Caco-2 (cell line): ENCODE measurements around the gene MOV10. TPM values are rescaled to one million over a fixed set of nuclear protein-coding genes. Genes with fewer than 3 reads are reported as not detected.

Experiments used
- BruUV-seq: library from RNA; stranded (reverse); fragments of 400-500 nt; replicated peaks from 2 replicates; lab custom pipeline; 2021; lab: Mats Ljungman, UMichigan
- CTCF ChIA-PET: fragments of 300-600 bp; sonication (Branson Sonifier 250); formaldehyde crosslinking; loops from one replicate; lab custom pipeline; 2022; ENCODE audit warnings: antibody characterized with exemption; lab: Charles Lee
- POLR2A ChIA-PET: fragments of 300-600 bp; sonication (Branson Sonifier 250); formaldehyde crosslinking; loops from one replicate; lab custom pipeline; 2022; ENCODE audit warnings: antibody characterized with exemption; lab: Charles Lee
- DNase-seq, 2 experiments: peaks; one replicate each; pipeline versions ENCODE4 v3.0.0 to v3.0.0-alpha.2; 2020 to 2022
- H3K27me3 ChIP-seq: replicated peaks from 2 replicates; pipeline ENCODE4 v1.6.0; 2011; ENCODE audit warnings: low read length; ENCODE audit not compliant: control insufficient read depth, insufficient read depth
- H3K36me3 ChIP-seq: 2 replicates; pipeline ENCODE4 v1.5.1; 2011; ENCODE audit warnings: low read length; ENCODE audit not compliant: control insufficient read depth, insufficient read depth
- H3K4me1 ChIP-seq: fragments of 250-450 bp; sonication (Bioruptor Pico); 2 replicates; pipeline ENCODE4 v1.5.1; 2020; ENCODE audit warnings: mild to moderate bottlenecking
- H3K4me3 ChIP-seq: 2 replicates; pipeline ENCODE4 v1.5.1; 2011; ENCODE audit warnings: low read depth, mild to moderate bottlenecking, control low read depth, low read length
- H3K9me3 ChIP-seq: fragments of 250-450 bp; sonication (Bioruptor Pico); 2 replicates; pipeline ENCODE4 v1.5.1; 2020; ENCODE audit warnings: mild to moderate bottlenecking, moderate library complexity
- H3K27ac Mint-ChIP-seq: one replicate; pipeline ENCODE4 v1.8.0; 2022; ENCODE audit warnings: mixed read lengths; ENCODE audit not compliant: unreplicated experiment
- H3K27me3 Mint-ChIP-seq: one replicate; pipeline ENCODE4 v1.8.0; 2022; ENCODE audit warnings: mixed read lengths; ENCODE audit not compliant: insufficient read depth, unreplicated experiment
- H3K36me3 Mint-ChIP-seq: one replicate; pipeline ENCODE4 v1.8.0; 2022; ENCODE audit warnings: mild to moderate bottlenecking, mixed read lengths; ENCODE audit not compliant: insufficient read depth, unreplicated experiment
- H3K4me1 Mint-ChIP-seq: one replicate; pipeline ENCODE4 v1.8.0; 2022; ENCODE audit warnings: low read depth, mixed read lengths; ENCODE audit not compliant: unreplicated experiment
- H3K4me3 Mint-ChIP-seq: one replicate; pipeline ENCODE4 v1.8.0; 2022; ENCODE audit warnings: mild to moderate bottlenecking, moderate library complexity, mixed read lengths; ENCODE audit not compliant: unreplicated experiment
- H3K9me3 Mint-ChIP-seq: one replicate; pipeline ENCODE4 v1.8.0; 2022; ENCODE audit warnings: mixed read lengths; ENCODE audit not compliant: unreplicated experiment
- CTCF ChIP-seq, 2 experiments: fragments of 200-600 bp in 1 of 2; IDR thresholded peaks; 1 replicate in 1 of 2; 2 replicates in 1 of 2; pipeline versions ENCODE4 v1.5.1 to v1.8.0; 2011 to 2022; ENCODE audit warnings: antibody characterized with exemption in 1 of 2, control low read depth in 1 of 2, inconsistent platforms in 1 of 2, low read depth in 1 of 2, low read length in 1 of 2, mild to moderate bottlenecking in 1 of 2, moderate library complexity in 1 of 2; ENCODE audit not compliant: insufficient read depth in 1 of 2, severe bottlenecking in 1 of 2, unreplicated experiment in 1 of 2
- intact Hi-C: fragments of 100-400 bp; cut with micrococcal nuclease; formaldehyde crosslinking; loops from one replicate; pipeline ENCODE4 v1.10.0; 2022; ENCODE audit not compliant: unreplicated experiment
- total RNA-seq: library from RNA; stranded (reverse); gene quantifications from 2 replicates; pipeline ENCODE4 v1.2.3, GENCODE V29; 2022

Gene MOV10
- total RNA-seq, 1 experiment from 2014 or later = 102 TPM

- H3K9me3 Mint-ChIP-seq = no peaks in the 10 kb centered on the region
- no peaks in the 10 kb centered on the region for H3K27me3 Mint-ChIP-seq
- CTCF ChIA-PET = no interaction called here
- H3K4me3 ChIP-seq = no peak overlapping the region
- peaks cover 22% of the 10 kb centered on the region for H3K36me3 Mint-ChIP-seq
- H3K27me3 ChIP-seq = no peaks in the 10 kb centered on the region
- no peaks in the 10 kb centered on the region for H3K36me3 ChIP-seq
- POLR2A ChIA-PET = no interaction called here
- no peaks in the 10 kb centered on the region for H3K9me3 ChIP-seq
- DNase-seq = no peak
- H3K27ac Mint-ChIP-seq = no peak overlapping the region
- peaks cover 10% of the 10 kb centered on the region for H3K4me1 Mint-ChIP-seq
- TF ChIP-seq CTCF (IDR thresholded peaks at IDR 0.05; ENCODE audit: insufficient read depth in 1 of 2, low read depth in 1 of 2, low read length in 1 of 2, severe bottlenecking in 1 of 2, unreplicated experiment in 1 of 2) = no peak
- intact Hi-C loops = no loop called here
- no peaks in the 10 kb centered on the region for H3K4me1 ChIP-seq
- BruUV-seq = no TSS peak
- H3K4me3 Mint-ChIP-seq = no peak overlapping the region
These were observed 12.0 kb downstream of the MOV10 start for GRCh38 chr1:112686417-112686816.

GRCh38 chr1:112686835-112687234 is 12.4 kb downstream of the MOV10 start:
- DNase-seq = no peak
- BruUV-seq = no TSS peak
- Histone ChIP-seq H3K4me1 (no peaks in the 10 kb centered on the region), H3K36me3 (no peaks in the 10 kb centered on the region), H3K9me3 (no peaks in the 10 kb centered on the region), H3K27me3 (no peaks in the 10 kb centered on the region), H3K4me3 (no peak overlapping the region)
- POLR2A ChIA-PET = no interaction called here
- H3K27ac Mint-ChIP-seq = no peak overlapping the region
- no peak overlapping the region for H3K4me3 Mint-ChIP-seq
- intact Hi-C loops = no loop called here
- peaks cover 22% of the 10 kb centered on the region for H3K36me3 Mint-ChIP-seq
- H3K27me3 Mint-ChIP-seq = no peaks in the 10 kb centered on the region
- no peaks in the 10 kb centered on the region for H3K9me3 Mint-ChIP-seq
- CTCF ChIA-PET = no interaction called here
- H3K4me1 Mint-ChIP-seq = peaks cover 10% of the 10 kb centered on the region
- no peak for TF ChIP-seq CTCF (IDR thresholded peaks at IDR 0.05; ENCODE audit: insufficient read depth in 1 of 2, low read depth in 1 of 2, low read length in 1 of 2, severe bottlenecking in 1 of 2, unreplicated experiment in 1 of 2)

- Histone ChIP-seq H3K4me1 (no peaks in the 10 kb centered on the region), H3K4me3 (no peak overlapping the region), H3K27me3 (no peaks in the 10 kb centered on the region), H3K36me3 (no peaks in the 10 kb centered on the region), H3K9me3 (no peaks in the 10 kb centered on the region)
- intact Hi-C loops = no loop called here
- TF ChIP-seq CTCF (IDR thresholded peaks at IDR 0.05; ENCODE audit: insufficient read depth in 1 of 2, low read depth in 1 of 2, low read length in 1 of 2, severe bottlenecking in 1 of 2, unreplicated experiment in 1 of 2) = no peak
- Mint-ChIP-seq H3K9me3 (no peaks in the 10 kb centered on the region), H3K4me3 (no peak overlapping the region), H3K4me1 (peaks cover 10% of the 10 kb centered on the region), H3K27ac (no peak overlapping the region), H3K36me3 (peaks cover 22% of the 10 kb centered on the region), H3K27me3 (no peaks in the 10 kb centered on the region)
- POLR2A ChIA-PET = no interaction called here
- no TSS peak for BruUV-seq
- CTCF ChIA-PET = no interaction called here
- DNase-seq = no peak
These were observed 12.9 kb downstream of the MOV10 start for GRCh38 chr1:112687361-112687760.
